Loucy (cell line): ENCODE data around the gene GTPBP4.

Experiments used
- H2AFZ ChIP-seq: fragments of 200-600 bp; sonication (generic); 2 replicates; pipeline ENCODE4 v1.6.0; 2016; ENCODE audit warnings: antibody characterized with exemption, mild to moderate bottlenecking, low read length, moderate library complexity
- H3F3A ChIP-seq: fragments of 200-600 bp; 2 replicates; pipeline ENCODE4 v1.6.0; 2016; ENCODE audit warnings: antibody characterized with exemption, low read depth, mild to moderate bottlenecking
- H3K27me3 ChIP-seq: fragments of 200-600 bp; sonication (generic); 2 replicates; pipeline ENCODE4 v1.6.1; 2014; ENCODE audit warnings: low read length, mild to moderate bottlenecking; ENCODE audit not compliant: insufficient read depth, poor library complexity, severe bottlenecking
- H3K36me3 ChIP-seq: fragments of 200-600 bp; sonication (generic); 2 replicates; pipeline ENCODE4 v1.6.1; 2016; ENCODE audit warnings: low read length; ENCODE audit not compliant: insufficient read depth
- H3K4me1 ChIP-seq: fragments of 200-600 bp; sonication (generic); 2 replicates; pipeline ENCODE4 v1.5.1; 2014; ENCODE audit warnings: low read length, mild to moderate bottlenecking; ENCODE audit not compliant: insufficient read depth, poor library complexity, severe bottlenecking
- H3K4me2 ChIP-seq: fragments of 200-600 bp; sonication (generic); 2 replicates; pipeline ENCODE4 v1.6.0; 2014; ENCODE audit warnings: antibody characterized with exemption, low read length, low read depth, mild to moderate bottlenecking; ENCODE audit not compliant: poor library complexity, severe bottlenecking
- H3K4me3 ChIP-seq: fragments of 200-600 bp; sonication (generic); 2 replicates; pipeline ENCODE4 v1.5.1; 2014; ENCODE audit warnings: low read length, mild to moderate bottlenecking, mixed read lengths; ENCODE audit not compliant: poor library complexity, severe bottlenecking
- H3K79me2 ChIP-seq: fragments of 200-600 bp; sonication (generic); 2 replicates; pipeline ENCODE4 v1.6.1; 2014; ENCODE audit warnings: low read length; ENCODE audit not compliant: insufficient read depth
- H3K9ac ChIP-seq: fragments of 200-600 bp; sonication (generic); 2 replicates; pipeline ENCODE4 v1.6.0; 2014; ENCODE audit warnings: mild to moderate bottlenecking, low read depth, low read length, moderate library complexity; ENCODE audit not compliant: poor library complexity, severe bottlenecking
- H3K9me2 ChIP-seq: fragments of 200-600 bp; sonication (generic); replicated peaks from 2 replicates; pipeline ENCODE4 v1.6.1; 2016; ENCODE audit warnings: low read depth, low read length, mixed read lengths
- H3K9me3 ChIP-seq: fragments of 200-600 bp; sonication (generic); 2 replicates; pipeline ENCODE4 v1.6.1; 2014; ENCODE audit warnings: mild to moderate bottlenecking, antibody characterized with exemption, low read length, low read depth; ENCODE audit not compliant: insufficient read depth
- H4K20me1 ChIP-seq: fragments of 200-600 bp; sonication (generic); 2 replicates; pipeline ENCODE4 v1.6.0; 2014; ENCODE audit warnings: antibody characterized with exemption, low read length, mild to moderate bottlenecking; ENCODE audit not compliant: insufficient read depth, poor library complexity, severe bottlenecking
- EZH2phosphoT487 ChIP-seq: fragments of 200-600 bp; IDR thresholded peaks from 2 replicates; pipeline ENCODE4 v1.6.1; 2018; ENCODE audit warnings: antibody characterized with exemption, mild to moderate bottlenecking, moderate library complexity, borderline replicate concordance
- TF ChIP-seq, protein P1 (sequence below): fragments of 200-600 bp; sonication (generic); conservative IDR thresholded peaks from 2 replicates; pipeline ENCODE4 v1.5.1; 2014; ENCODE audit warnings: mild to moderate bottlenecking, antibody characterized with exemption, low read length

Gene GTPBP4

GRCh38 chr10:1010703-1011102 is 22.5 kb downstream of the GTPBP4 start:
- Histone ChIP-seq H2AFZ (no peak overlapping the region), H3K36me3 (peaks cover 90% of the 10 kb centered on the region), H3F3A (no peaks in the 10 kb centered on the region), H3K9me2 (no peaks in the 10 kb centered on the region), H3K4me2 (no peak overlapping the region), H3K9ac (no peak overlapping the region), H3K27me3 (no peaks in the 10 kb centered on the region), H3K9me3 (no peaks in the 10 kb centered on the region), H4K20me1 (no peaks in the 10 kb centered on the region), H3K4me3 (no peak overlapping the region), H3K4me1 (no peaks in the 10 kb centered on the region), H3K79me2 (no peaks in the 10 kb centered on the region)
- no peak for TF ChIP-seq EZH2phosphoT487
- TF ChIP-seq, protein P1, sequence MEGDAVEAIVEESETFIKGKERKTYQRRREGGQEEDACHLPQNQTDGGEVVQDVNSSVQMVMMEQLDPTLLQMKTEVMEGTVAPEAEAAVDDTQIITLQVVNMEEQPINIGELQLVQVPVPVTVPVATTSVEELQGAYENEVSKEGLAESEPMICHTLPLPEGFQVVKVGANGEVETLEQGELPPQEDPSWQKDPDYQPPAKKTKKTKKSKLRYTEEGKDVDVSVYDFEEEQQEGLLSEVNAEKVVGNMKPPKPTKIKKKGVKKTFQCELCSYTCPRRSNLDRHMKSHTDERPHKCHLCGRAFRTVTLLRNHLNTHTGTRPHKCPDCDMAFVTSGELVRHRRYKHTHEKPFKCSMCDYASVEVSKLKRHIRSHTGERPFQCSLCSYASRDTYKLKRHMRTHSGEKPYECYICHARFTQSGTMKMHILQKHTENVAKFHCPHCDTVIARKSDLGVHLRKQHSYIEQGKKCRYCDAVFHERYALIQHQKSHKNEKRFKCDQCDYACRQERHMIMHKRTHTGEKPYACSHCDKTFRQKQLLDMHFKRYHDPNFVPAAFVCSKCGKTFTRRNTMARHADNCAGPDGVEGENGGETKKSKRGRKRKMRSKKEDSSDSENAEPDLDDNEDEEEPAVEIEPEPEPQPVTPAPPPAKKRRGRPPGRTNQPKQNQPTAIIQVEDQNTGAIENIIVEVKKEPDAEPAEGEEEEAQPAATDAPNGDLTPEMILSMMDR = no peak

GRCh38 chr10:1011696-1012095 is 23.5 kb downstream of the GTPBP4 start:
- H3K4me1 ChIP-seq = no peaks in the 10 kb centered on the region
- no peaks in the 10 kb centered on the region for H3K9me3 ChIP-seq
- no peaks in the 10 kb centered on the region for H3F3A ChIP-seq
- no peaks in the 10 kb centered on the region for H3K9me2 ChIP-seq
- no peaks in the 10 kb centered on the region for H3K27me3 ChIP-seq
- no peaks in the 10 kb centered on the region for H3K79me2 ChIP-seq
- no peak overlapping the region for H3K4me3 ChIP-seq
- no peaks in the 10 kb centered on the region for H4K20me1 ChIP-seq
- H3K4me2 ChIP-seq = no peak overlapping the region
- no peak overlapping the region for H2AFZ ChIP-seq
- H3K9ac ChIP-seq = no peak overlapping the region
- H3K36me3 ChIP-seq = peaks cover 90% of the 10 kb centered on the region; the same call in 1 of the 2 replicates
- TF ChIP-seq, protein P1 = no peak
- TF ChIP-seq EZH2phosphoT487 = no peak

DNA sequence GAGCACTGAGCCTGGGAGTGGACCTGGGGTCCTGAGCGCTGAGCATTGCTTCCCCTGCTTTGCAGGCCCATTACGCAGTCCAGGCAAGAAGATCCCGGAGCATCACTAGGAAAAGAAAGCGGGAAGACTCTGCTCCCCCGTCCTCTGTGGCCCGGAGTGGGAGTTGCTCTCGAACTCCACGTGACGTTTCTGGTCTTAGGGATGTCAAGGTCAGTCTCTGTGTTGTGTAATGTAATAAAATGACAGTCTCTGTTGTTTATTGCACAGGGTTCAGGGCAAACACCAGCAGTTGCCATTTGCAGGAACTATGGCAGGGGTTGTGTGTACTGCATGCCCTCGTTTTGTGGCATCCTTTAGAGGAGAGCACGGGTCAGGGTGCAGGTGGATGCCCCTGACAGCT is 27.5 kb downstream of the GTPBP4 start:
- TF ChIP-seq, protein P1 = no peak
- TF ChIP-seq EZH2phosphoT487 = no peak
- H4K20me1 ChIP-seq = peaks cover 2% of the 10 kb centered on the region
- no peak overlapping the region for H3K9ac ChIP-seq
- no peaks in the 10 kb centered on the region for H3F3A ChIP-seq
- no peaks in the 10 kb centered on the region for H3K27me3 ChIP-seq
- no peak overlapping the region for H3K4me3 ChIP-seq
- H3K4me2 ChIP-seq = no peak overlapping the region
- H3K9me3 ChIP-seq = no peaks in the 10 kb centered on the region
- peaks cover 76% of the 10 kb centered on the region; the same call in 1 of the 2 replicates for H3K36me3 ChIP-seq
- H3K9me2 ChIP-seq = no peaks in the 10 kb centered on the region
- H3K79me2 ChIP-seq = no peaks in the 10 kb centered on the region
- H2AFZ ChIP-seq = no peak overlapping the region
- no peaks in the 10 kb centered on the region for H3K4me1 ChIP-seq
